Measurements from ENCODE around the gene LSG1.

DNA sequence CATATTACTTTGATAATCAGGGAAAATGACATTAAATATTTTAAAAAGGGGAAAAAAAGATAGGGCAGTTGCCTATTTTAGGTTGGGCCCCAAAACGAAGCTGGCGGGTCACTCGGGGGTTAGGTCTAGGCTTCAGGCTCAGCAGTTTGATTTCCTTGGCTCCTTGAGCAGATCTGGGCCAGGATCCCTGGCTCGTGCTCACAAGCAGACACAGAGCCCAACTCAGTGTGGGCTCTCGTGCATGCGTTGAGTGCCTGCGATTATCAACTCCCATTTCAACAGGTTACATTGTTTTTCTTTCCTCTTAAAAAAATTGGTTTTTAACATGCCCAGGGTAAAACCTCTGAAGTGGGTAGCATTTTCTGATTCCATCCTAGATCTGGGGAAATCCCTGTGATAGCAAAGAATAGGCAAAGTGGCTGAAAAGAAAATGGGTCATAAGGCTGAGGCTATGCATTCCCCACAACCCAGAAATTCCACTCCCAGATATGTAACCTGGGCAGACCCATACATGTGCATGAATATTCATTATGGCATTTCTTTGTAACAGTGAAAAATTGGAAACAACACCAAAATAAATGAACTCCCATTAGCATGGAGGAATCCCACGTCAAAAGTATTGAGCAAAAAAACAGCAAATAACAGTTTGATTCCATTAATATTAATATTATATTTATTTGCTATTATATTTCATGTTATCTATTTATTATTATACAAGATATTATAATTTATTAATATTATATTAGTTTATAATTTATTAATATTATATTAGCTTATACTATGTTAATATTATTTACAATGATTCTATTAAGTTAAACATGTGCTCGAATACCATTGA is 41.5 kb upstream of the LSG1 start:
- TF ChIP-seq TAF1 (IDR thresholded peaks at IDR 0.05; ENCODE audit: low read depth) (no peak), SMC3 (conservative IDR thresholded peaks at IDR 0.05; ENCODE audit: poor library complexity) (no peak), EZH2 (IDR thresholded peaks at IDR 0.05; ENCODE audit: borderline replicate concordance, insufficient read depth, low read length, poor library complexity, severe bottlenecking) (no peak), POLR2AphosphoS5 (IDR thresholded peaks at IDR 0.05) (no peak), RAD21 (conservative IDR thresholded peaks at IDR 0.05) (no peak), MXI1 (conservative IDR thresholded peaks at IDR 0.05; ENCODE audit: poor library complexity, severe bottlenecking) (no peak), EP300 (conservative IDR thresholded peaks at IDR 0.05; ENCODE audit: poor library complexity, severe bottlenecking) (no peak)
- TF ChIP-seq, protein P1, sequence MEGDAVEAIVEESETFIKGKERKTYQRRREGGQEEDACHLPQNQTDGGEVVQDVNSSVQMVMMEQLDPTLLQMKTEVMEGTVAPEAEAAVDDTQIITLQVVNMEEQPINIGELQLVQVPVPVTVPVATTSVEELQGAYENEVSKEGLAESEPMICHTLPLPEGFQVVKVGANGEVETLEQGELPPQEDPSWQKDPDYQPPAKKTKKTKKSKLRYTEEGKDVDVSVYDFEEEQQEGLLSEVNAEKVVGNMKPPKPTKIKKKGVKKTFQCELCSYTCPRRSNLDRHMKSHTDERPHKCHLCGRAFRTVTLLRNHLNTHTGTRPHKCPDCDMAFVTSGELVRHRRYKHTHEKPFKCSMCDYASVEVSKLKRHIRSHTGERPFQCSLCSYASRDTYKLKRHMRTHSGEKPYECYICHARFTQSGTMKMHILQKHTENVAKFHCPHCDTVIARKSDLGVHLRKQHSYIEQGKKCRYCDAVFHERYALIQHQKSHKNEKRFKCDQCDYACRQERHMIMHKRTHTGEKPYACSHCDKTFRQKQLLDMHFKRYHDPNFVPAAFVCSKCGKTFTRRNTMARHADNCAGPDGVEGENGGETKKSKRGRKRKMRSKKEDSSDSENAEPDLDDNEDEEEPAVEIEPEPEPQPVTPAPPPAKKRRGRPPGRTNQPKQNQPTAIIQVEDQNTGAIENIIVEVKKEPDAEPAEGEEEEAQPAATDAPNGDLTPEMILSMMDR (IDR thresholded peaks at IDR 0.05; ENCODE audit: poor library complexity, severe bottlenecking), result no peak
- TF ChIP-seq, protein P2, sequence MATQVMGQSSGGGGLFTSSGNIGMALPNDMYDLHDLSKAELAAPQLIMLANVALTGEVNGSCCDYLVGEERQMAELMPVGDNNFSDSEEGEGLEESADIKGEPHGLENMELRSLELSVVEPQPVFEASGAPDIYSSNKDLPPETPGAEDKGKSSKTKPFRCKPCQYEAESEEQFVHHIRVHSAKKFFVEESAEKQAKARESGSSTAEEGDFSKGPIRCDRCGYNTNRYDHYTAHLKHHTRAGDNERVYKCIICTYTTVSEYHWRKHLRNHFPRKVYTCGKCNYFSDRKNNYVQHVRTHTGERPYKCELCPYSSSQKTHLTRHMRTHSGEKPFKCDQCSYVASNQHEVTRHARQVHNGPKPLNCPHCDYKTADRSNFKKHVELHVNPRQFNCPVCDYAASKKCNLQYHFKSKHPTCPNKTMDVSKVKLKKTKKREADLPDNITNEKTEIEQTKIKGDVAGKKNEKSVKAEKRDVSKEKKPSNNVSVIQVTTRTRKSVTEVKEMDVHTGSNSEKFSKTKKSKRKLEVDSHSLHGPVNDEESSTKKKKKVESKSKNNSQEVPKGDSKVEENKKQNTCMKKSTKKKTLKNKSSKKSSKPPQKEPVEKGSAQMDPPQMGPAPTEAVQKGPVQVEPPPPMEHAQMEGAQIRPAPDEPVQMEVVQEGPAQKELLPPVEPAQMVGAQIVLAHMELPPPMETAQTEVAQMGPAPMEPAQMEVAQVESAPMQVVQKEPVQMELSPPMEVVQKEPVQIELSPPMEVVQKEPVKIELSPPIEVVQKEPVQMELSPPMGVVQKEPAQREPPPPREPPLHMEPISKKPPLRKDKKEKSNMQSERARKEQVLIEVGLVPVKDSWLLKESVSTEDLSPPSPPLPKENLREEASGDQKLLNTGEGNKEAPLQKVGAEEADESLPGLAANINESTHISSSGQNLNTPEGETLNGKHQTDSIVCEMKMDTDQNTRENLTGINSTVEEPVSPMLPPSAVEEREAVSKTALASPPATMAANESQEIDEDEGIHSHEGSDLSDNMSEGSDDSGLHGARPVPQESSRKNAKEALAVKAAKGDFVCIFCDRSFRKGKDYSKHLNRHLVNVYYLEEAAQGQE (IDR thresholded peaks at IDR 0.05; ENCODE audit: borderline replicate concordance), result no peak
